H9 (cell line): ENCODE results near the gene PGLYRP2. TPM values are rescaled to one million over a fixed set of nuclear protein-coding genes. Genes with fewer than 3 reads are reported as not detected.

ENCODE experiments used
- DNase-seq: peaks from one replicate; pipeline ENCODE4 v3.0.0-alpha.2; 2017
- H2AFZ ChIP-seq: one replicate; pipeline ENCODE4 v1.6.1; 2013; ENCODE audit warnings: mild to moderate bottlenecking, low read length, control low read depth, moderate library complexity
- H2AK5ac ChIP-seq: 2 replicates; pipeline ENCODE4 v1.6.1; 2013; ENCODE audit warnings: low read length, control low read depth, mixed read lengths; ENCODE audit not compliant: insufficient read length
- H2BK120ac ChIP-seq: one replicate; pipeline ENCODE4 v1.6.1; 2013; ENCODE audit warnings: low read depth, mild to moderate bottlenecking, low read length, control low read depth, inconsistent platforms; ENCODE audit not compliant: poor library complexity, severe bottlenecking
- H2BK12ac ChIP-seq: 2 replicates; pipeline ENCODE4 v1.6.1; 2013; ENCODE audit warnings: low read length, control low read depth, mixed read lengths, low read depth; ENCODE audit not compliant: insufficient read length
- H2BK15ac ChIP-seq: 2 replicates; pipeline ENCODE4 v1.6.1; 2013; ENCODE audit warnings: low read depth, low read length, control low read depth
- H2BK20ac ChIP-seq: one replicate; pipeline ENCODE4 v1.6.1; 2013; ENCODE audit warnings: low read depth, mild to moderate bottlenecking, low read length, control low read depth, inconsistent platforms; ENCODE audit not compliant: poor library complexity, severe bottlenecking
- H2BK5ac ChIP-seq: 2 replicates; pipeline ENCODE4 v1.6.1; 2013; ENCODE audit warnings: low read length, control low read depth, mixed read lengths; ENCODE audit not compliant: insufficient read length
- H3K14ac ChIP-seq: 2 replicates; pipeline ENCODE4 v1.6.1; 2013; ENCODE audit warnings: low read length, control low read depth; ENCODE audit not compliant: insufficient read depth
- H3K18ac ChIP-seq: 2 replicates; pipeline ENCODE4 v1.6.1; 2013; ENCODE audit warnings: low read depth, mild to moderate bottlenecking, mixed read lengths, low read length, control low read depth; ENCODE audit not compliant: insufficient read length
- H3K23ac ChIP-seq: 2 replicates; pipeline ENCODE4 v1.6.1; 2013; ENCODE audit warnings: low read length, control low read depth, mixed read lengths, low read depth; ENCODE audit not compliant: insufficient read length
- H3K23me2 ChIP-seq: 2 replicates; pipeline ENCODE4 v1.6.1; 2013; ENCODE audit warnings: low read depth, mild to moderate bottlenecking, mixed read lengths, low read length, control low read depth; ENCODE audit not compliant: insufficient read length, poor library complexity, severe bottlenecking
- H3K27ac ChIP-seq: 2 replicates; pipeline ENCODE4 v1.5.1; 2013; ENCODE audit warnings: low read length, control low read depth, mixed read lengths, low read depth; ENCODE audit not compliant: insufficient read length
- H3K27me3 ChIP-seq: 2 replicates; pipeline ENCODE4 v1.6.1; 2013; ENCODE audit warnings: low read length, control low read depth, inconsistent platforms; ENCODE audit not compliant: insufficient read depth
- H3K4ac ChIP-seq: 2 replicates; pipeline ENCODE4 v1.6.1; 2013; ENCODE audit warnings: low read depth, mild to moderate bottlenecking, control low read depth, inconsistent platforms, low read length, moderate library complexity
- H3K4me1 ChIP-seq: 2 replicates; pipeline ENCODE4 v1.6.1; 2013; ENCODE audit warnings: low read length, control low read depth, inconsistent platforms; ENCODE audit not compliant: insufficient read depth
- H3K4me2 ChIP-seq: 2 replicates; pipeline ENCODE4 v1.6.1; 2013; ENCODE audit warnings: low read length, control low read depth, mixed read lengths; ENCODE audit not compliant: insufficient read length, insufficient read depth
- H3K56ac ChIP-seq: 2 replicates; pipeline ENCODE4 v1.6.1; 2013; ENCODE audit warnings: low read depth, mild to moderate bottlenecking, mixed read lengths, low read length, control low read depth; ENCODE audit not compliant: insufficient read length
- H3K79me1 ChIP-seq: 2 replicates; pipeline ENCODE4 v1.6.1; 2013; ENCODE audit warnings: low read depth, mild to moderate bottlenecking, moderate library complexity, low read length, control low read depth, inconsistent platforms; ENCODE audit not compliant: insufficient read depth, poor library complexity, severe bottlenecking
- H3K79me2 ChIP-seq: 2 replicates; pipeline ENCODE4 v1.6.1; 2013; ENCODE audit warnings: low read length, control low read depth, inconsistent platforms; ENCODE audit not compliant: insufficient read depth
- H3K9ac ChIP-seq: 2 replicates; pipeline ENCODE4 v1.6.1; 2013; ENCODE audit warnings: low read length, control low read depth, mixed read lengths; ENCODE audit not compliant: insufficient read length; ENCODE audit errors: extremely low read depth
- H3K9me3 ChIP-seq: one replicate; pipeline ENCODE4 v1.6.1; 2013; ENCODE audit warnings: low read depth, low read length, inconsistent platforms; ENCODE audit not compliant: control insufficient read depth
- H3T11ph ChIP-seq: one replicate; pipeline ENCODE4 v1.6.1; 2013; ENCODE audit warnings: mild to moderate bottlenecking, low read length, control low read depth, inconsistent platforms
- H4K20me1 ChIP-seq: one replicate; pipeline ENCODE4 v1.6.1; 2013; ENCODE audit not compliant: control insufficient read depth, insufficient read length, insufficient read depth
- H4K5ac ChIP-seq: 2 replicates; pipeline ENCODE4 v1.6.1; 2013; ENCODE audit warnings: low read depth, mild to moderate bottlenecking, mixed read lengths, low read length, control low read depth; ENCODE audit not compliant: insufficient read length
- H4K8ac ChIP-seq: replicated peaks from 2 replicates; pipeline ENCODE4 v1.6.1; 2013; ENCODE audit warnings: low read length, control low read depth, mixed read lengths, low read depth; ENCODE audit not compliant: insufficient read length
- H4K91ac ChIP-seq: 2 replicates; pipeline ENCODE4 v1.6.1; 2013; ENCODE audit warnings: low read depth, mild to moderate bottlenecking, moderate library complexity, mixed read lengths, low read length, control low read depth; ENCODE audit not compliant: insufficient read length
- H3K27ac Mint-ChIP-seq, 3 experiments: 2 replicates in 2 of 3; 3 replicates in 1 of 3; pipeline ENCODE4 v1.8.0; 2020 to 2021; ENCODE audit warnings: mixed read lengths in 3 of 3, mild to moderate bottlenecking in 1 of 3, moderate library complexity in 1 of 3
- H3K27me3 Mint-ChIP-seq: 2 replicates; pipeline ENCODE4 v1.8.0; 2021; ENCODE audit warnings: low read depth, mild to moderate bottlenecking, moderate library complexity, mixed read lengths
- H3K36me3 Mint-ChIP-seq, 3 experiments: 2 replicates in 2 of 3; 3 replicates in 1 of 3; pipeline ENCODE4 v1.8.0; 2020 to 2021; ENCODE audit warnings: low read depth in 3 of 3, mixed read lengths in 3 of 3; ENCODE audit not compliant: insufficient read depth in 1 of 3
- H3K4me1 Mint-ChIP-seq, 2 experiments: 2 replicates each; pipeline ENCODE4 v1.8.0; 2020; ENCODE audit warnings: mixed read lengths in 2 of 2
- H3K4me3 Mint-ChIP-seq, 2 experiments: 2 replicates in 1 of 2; 3 replicates in 1 of 2; pipeline ENCODE4 v1.8.0; 2020 to 2021; ENCODE audit warnings: mild to moderate bottlenecking in 2 of 2, mixed read lengths in 2 of 2, moderate library complexity in 1 of 2
- H3K9me3 Mint-ChIP-seq, 2 experiments: 2 replicates in 1 of 2; 3 replicates in 1 of 2; pipeline ENCODE4 v1.8.0; 2020; ENCODE audit warnings: mild to moderate bottlenecking in 2 of 2, mixed read lengths in 2 of 2, moderate library complexity in 1 of 2
- CTCF ChIP-seq: fragments of 200-600 bp; sonication (generic); conservative IDR thresholded peaks from 3 replicates; pipeline ENCODE4 v1.8.0; 2021; ENCODE audit warnings: antibody characterized with exemption, mild to moderate bottlenecking
- WGBS: extraction: QIAGEN DNeasy Blood & Tissue Kit; methylation state at CpG from one replicate; pipeline ENCODE4 v1.1.7; 2013; ENCODE audit warnings: missing lambda C conversion rate, low lambda C conversion rate, mixed read lengths; ENCODE audit not compliant: insufficient read length; ENCODE audit errors: extremely low coverage; 5-methylcytosine and 5-hydroxymethylcytosine counted together
- total RNA-seq: library from RNA; stranded (reverse); gene quantifications from 2 replicates; pipeline ENCODE4 v1.2.1, GENCODE V29; 2021

The PGLYRP2 gene
- total RNA-seq, 1 experiment from 2014 or later, result not detected

- peaks cover 2% of the 10 kb centered on the region; the same call in 1 of the 2 replicates for H3K27me3 Mint-ChIP-seq
- Histone ChIP-seq H3K18ac (no peak overlapping the region), H3K27me3 (no peaks in the 10 kb centered on the region), H3K79me1 (no peaks in the 10 kb centered on the region), H3K23ac (no peak overlapping the region), H2BK15ac (no peak overlapping the region), H3K56ac (no peak overlapping the region), H4K5ac (no peak overlapping the region), H3K79me2 (no peaks in the 10 kb centered on the region), H3K27ac (no peak overlapping the region), H2BK5ac (no peak overlapping the region), H3T11ph (no peak overlapping the region), H3K4me1 (no peaks in the 10 kb centered on the region), H4K8ac (no peak overlapping the region), H4K20me1 (no peaks in the 10 kb centered on the region), H2AK5ac (no peak overlapping the region), H3K4me2 (no peak overlapping the region), H2BK120ac (no peak overlapping the region), H3K9ac (no peak overlapping the region), H3K14ac (no peak overlapping the region), H2BK20ac (no peak overlapping the region), H3K4ac (no peak overlapping the region), H3K23me2 (peaks cover 4% of the 10 kb centered on the region), H4K91ac (no peak overlapping the region), H2BK12ac (no peak overlapping the region), H2AFZ (no peak overlapping the region), H3K9me3 (no peaks in the 10 kb centered on the region)
- H3K27ac Mint-ChIP-seq, result no peak overlapping the region
- H3K4me3 Mint-ChIP-seq, result 0 out of 5 replicates have a peak overlapping the region, but pooled peaks of 1 of the 2 experiments have one; percentile 9
- no peaks in the 10 kb centered on the region; a peak in 2 of 5 replicates for H3K9me3 Mint-ChIP-seq
- H3K4me1 Mint-ChIP-seq, result peaks cover 5 to 6% of the 10 kb centered on the region in 2 experiments
- no peak for DNase-seq
- no CpG with 5 or more reads among the region's 10 CpGs for WGBS
- no peak for TF ChIP-seq CTCF
- H3K36me3 Mint-ChIP-seq, result no peaks in the 10 kb centered on the region
Observed at GRCh38 chr19:15443838-15444237, 35.5 kb downstream of the PGLYRP2 start.
